A549 (cell line): ENCODE data around the gene CD164L2. TPM values are rescaled to one million over a fixed set of nuclear protein-coding genes. Genes with fewer than 3 reads are reported as not detected.

Experiments used
- ATAC-seq, 2 experiments: fragments of 200-7000 bp in 1 of 2; fragments of >200 bp in 1 of 2; cut with Nextera tagmentation in 1 of 2; cut with Tn5 transposase in 1 of 2; 3 replicates each; pipeline versions ENCODE4 v1.8.0 to v1.9.1; 2018 to 2020; ENCODE audit warnings: mild to moderate bottlenecking in 1 of 2, moderate library complexity in 1 of 2
- CTCF ChIA-PET: fragments of 300-600 bp; sonication (Branson Sonifier 250); formaldehyde crosslinking; extraction: SDS; loops from one replicate; lab custom pipeline; 2021; ENCODE audit warnings: antibody characterized with exemption, inconsistent platforms; lab: Yijun Ruan, JAX
- POLR2A ChIA-PET: fragments of 350-600 bp; formaldehyde crosslinking; extraction: SDS; loops from one replicate; lab custom pipeline; 2021; ENCODE audit warnings: antibody characterized with exemption, inconsistent platforms; lab: Yijun Ruan, JAX
- DNase-seq, 2 experiments: peaks; one replicate each; pipeline versions ENCODE4 v3.0.0 to v3.0.0-alpha.2; 2011 to 2016; ENCODE audit warnings: low read depth in 1 of 2, low spot score in 1 of 2
- FAIRE-seq: peaks from 2 replicates; lab custom pipeline; 2011; peaks lifted over from hg19 to GRCh38; lab: Jason Lieb, UNC
- H3K27ac ChIP-seq, 2 experiments: fragments of >200 bp; sonication (Bioruptor Twin); formaldehyde crosslinking; 3 replicates each; pipeline ENCODE4 v1.5.1; 2016 to 2017
- H3K4me1 ChIP-seq: fragments of >200 bp; sonication (Bioruptor Twin); formaldehyde crosslinking; 3 replicates; pipeline ENCODE4 v1.6.1; 2016
- H3K4me2 ChIP-seq: fragments of >200 bp; sonication (Bioruptor Twin); formaldehyde crosslinking; 3 replicates; pipeline ENCODE4 v1.6.1; 2016
- H3K4me3 ChIP-seq: fragments of >200 bp; sonication (Bioruptor Twin); formaldehyde crosslinking; 3 replicates; pipeline ENCODE4 v1.5.1; 2016
- H3K9me3 ChIP-seq: fragments of >200 bp; sonication (Bioruptor Twin); formaldehyde crosslinking; 3 replicates; pipeline ENCODE4 v1.6.1; 2016
- BCL3 ChIP-seq: fragments of >200 bp; sonication (Bioruptor Twin); formaldehyde crosslinking; IDR thresholded peaks from 3 replicates; pipeline ENCODE4 v1.6.1; 2016
- CEBPB ChIP-seq, 2 experiments: fragments of >200 bp in 1 of 2; sonication (Bioruptor Twin) in 1 of 2; formaldehyde crosslinking in 1 of 2; IDR thresholded peaks; 2 replicates each; pipeline ENCODE4 v1.6.1; 2012 to 2016
- CTCF ChIP-seq: fragments of >200 bp; sonication (Bioruptor Twin); formaldehyde crosslinking; IDR thresholded peaks from 3 replicates; pipeline ENCODE4 v1.5.1; 2016
- EHF ChIP-seq: fragments of 250-450 bp; sonication (Bioruptor Pico); IDR thresholded peaks from 2 replicates; pipeline ENCODE4 v1.5.0; 2020; ENCODE audit warnings: mild to moderate bottlenecking
- EP300 ChIP-seq, 2 experiments: fragments of >200 bp; sonication (Bioruptor Twin); formaldehyde crosslinking; IDR thresholded peaks; 2 replicates in 1 of 2; 3 replicates in 1 of 2; pipeline ENCODE4 v1.6.1; 2016 to 2017
- GATA3 ChIP-seq: IDR thresholded peaks from 2 replicates; pipeline ENCODE4 v1.6.1; 2012; ENCODE audit warnings: borderline replicate concordance
- HEYL ChIP-seq: fragments of 250-450 bp; sonication (Bioruptor Pico); IDR thresholded peaks from 2 replicates; pipeline ENCODE4 v1.8.0; 2021; ENCODE audit warnings: mild to moderate bottlenecking, moderate library complexity
- HOXA7 ChIP-seq: fragments of 250-450 bp; sonication (Bioruptor Pico); IDR thresholded peaks from 2 replicates; pipeline ENCODE4 v1.5.0; 2020; ENCODE audit warnings: mild to moderate bottlenecking, moderate library complexity
- HOXB13 ChIP-seq: fragments of 250-450 bp; sonication (Bioruptor Pico); IDR thresholded peaks from 2 replicates; pipeline ENCODE4 v1.5.0; 2020; ENCODE audit warnings: low read depth, mild to moderate bottlenecking, moderate library complexity
- HOXB5 ChIP-seq: fragments of 250-450 bp; sonication (Bioruptor Pico); IDR thresholded peaks from 2 replicates; pipeline ENCODE4 v1.5.0; 2020; ENCODE audit warnings: mild to moderate bottlenecking, moderate library complexity
- JUN ChIP-seq, 2 experiments: fragments of >200 bp; sonication (Bioruptor Twin); formaldehyde crosslinking; IDR thresholded peaks; 2 replicates in 1 of 2; 3 replicates in 1 of 2; pipeline ENCODE4 v1.6.1; 2016 to 2017
- KDM1A ChIP-seq: fragments of 200-600 bp; sonication (generic); IDR thresholded peaks from 2 replicates; pipeline ENCODE4 v1.6.1; 2016; ENCODE audit warnings: low read depth, mild to moderate bottlenecking
- MAFK ChIP-seq: fragments of 450-650 bp; IDR thresholded peaks from 2 replicates; pipeline ENCODE4 v1.6.1; 2014; ENCODE audit not compliant: partially characterized antibody
- MAX ChIP-seq: IDR thresholded peaks from 2 replicates; pipeline ENCODE4 v1.6.1; 2012
- NFE2L2 ChIP-seq: fragments of 150-350 bp; conservative IDR thresholded peaks from 2 replicates; pipeline ENCODE4 v1.6.1; 2014; ENCODE audit warnings: low read length
- NR3C1 ChIP-seq: fragments of >200 bp; sonication (Bioruptor Twin); formaldehyde crosslinking; IDR thresholded peaks from 3 replicates; pipeline ENCODE4 v1.6.1; 2017
- PBX3 ChIP-seq: IDR thresholded peaks from 2 replicates; pipeline ENCODE4 v1.6.1; 2012
- RAD21 ChIP-seq, 2 experiments: fragments of >200 bp in 1 of 2; sonication (Bioruptor Twin) in 1 of 2; formaldehyde crosslinking in 1 of 2; IDR thresholded peaks in 1 of 2; conservative IDR thresholded peaks in 1 of 2; 2 replicates in 1 of 2; 3 replicates in 1 of 2; pipeline ENCODE4 v1.6.1; 2012 to 2018; ENCODE audit warnings: inconsistent platforms in 1 of 2
- RARB ChIP-seq: fragments of 250-450 bp; sonication (Bioruptor Pico); IDR thresholded peaks from 2 replicates; pipeline ENCODE4 v1.8.0; 2021; ENCODE audit warnings: mild to moderate bottlenecking, moderate library complexity
- RCOR1 ChIP-seq: fragments of 150-350 bp; IDR thresholded peaks from 2 replicates; pipeline ENCODE4 v1.6.1; 2014; ENCODE audit warnings: antibody characterized with exemption, low read length, low read depth
- REST ChIP-seq: fragments of 200-600 bp; sonication (generic); IDR thresholded peaks from 2 replicates; pipeline ENCODE4 v1.6.1; 2016; ENCODE audit warnings: antibody characterized with exemption, mild to moderate bottlenecking, moderate library complexity
- SMC3 ChIP-seq: fragments of >200 bp; sonication (Bioruptor Twin); formaldehyde crosslinking; IDR thresholded peaks from 3 replicates; pipeline ENCODE4 v1.6.1; 2018; ENCODE audit warnings: inconsistent platforms
- SREBF2 ChIP-seq: fragments of 450-650 bp; IDR thresholded peaks from 2 replicates; pipeline ENCODE4 v1.6.1; 2014; ENCODE audit warnings: mild to moderate bottlenecking, moderate library complexity
- USF2 ChIP-seq: fragments of 450-650 bp; IDR thresholded peaks from 2 replicates; pipeline ENCODE4 v1.6.1; 2014; ENCODE audit warnings: antibody characterized with exemption
- ZC3H11A ChIP-seq: fragments of 450-650 bp; IDR thresholded peaks from 2 replicates; pipeline ENCODE4 v1.6.1; 2014; ENCODE audit warnings: antibody characterized with exemption, mild to moderate bottlenecking
- ZSCAN20 ChIP-seq: fragments of 250-450 bp; sonication (Bioruptor Pico); IDR thresholded peaks from 2 replicates; pipeline ENCODE4 v1.8.0; 2022; ENCODE audit warnings: mild to moderate bottlenecking, moderate library complexity
- WGBS: methylation state at CpG from one replicate; pipeline ENCODE4 v1.1.6; 2017; ENCODE audit errors: missing lambda C conversion rate; 5-methylcytosine and 5-hydroxymethylcytosine counted together
- polyA plus RNA-seq, 4 experiments: library from polyadenylated mRNA; depleted of rRNA in 3 of 4; stranded (reverse); fragments of >200 nt; fragmentation: RNase III in 1 of 4; extraction: RNeasy Plus Mini Kit Qiagen cat#74134 plus additional on column Dnase treatment in 1 of 4; gene quantifications; 2 replicates in 3 of 4; 3 replicates in 1 of 4; pipeline ENCODE4 v1.2.3, GENCODE V29; 2011 to 2017

The CD164L2 gene
- polyA plus RNA-seq, 2 of the 4 experiments (the other 2 are of a cell fraction) = not detected

GRCh38 chr1:27331426-27331825 is 51.7 kb downstream of the CD164L2 start:
- ChIA-PET CTCF (interaction anchor here (1.4 to 11.8 kb wide), 5 partner anchors 9 to 55 kb away, joined by 5 to 134 read pairs (median 29); partner anchors contain the start of genes SYTL1 and TMEM222), POLR2A (no interaction called here)
- TF ChIP-seq EP300 (IDR thresholded peaks at IDR 0.05) (no peak), NR3C1 (no peak), NFE2L2 (no peak), MAFK (no peak), PBX3 (no peak), MAX (no peak), RARB (no peak), SMC3 (no peak), RAD21 (conservative IDR thresholded peaks at IDR 0.05 in 1 of 2, IDR thresholded peaks at IDR 0.05 in 1 of 2) (no peak), ZC3H11A (no peak), EHF (CRISPR knock-in tag) (no peak), KDM1A (no peak), HOXB5 (CRISPR knock-in tag) (no peak), BCL3 (no peak), CEBPB (IDR thresholded peaks at IDR 0.05) (no peak), CTCF (no peak), HOXA7 (CRISPR knock-in tag) (no peak), GATA3 (no peak)
- Histone ChIP-seq H3K4me1 (no peaks in the 10 kb centered on the region), H3K9me3 (no peaks in the 10 kb centered on the region), H3K27ac (no peak overlapping the region), H3K4me3 (no peak overlapping the region), H3K4me2 (no peak overlapping the region)
- ATAC-seq (no peak), DNase-seq (no peak), FAIRE-seq (no peak)
- 92% methylated on average over 3 of the region's 3 CpGs for WGBS

GRCh38 chr1:27330786-27331185 is 52.3 kb downstream of the CD164L2 start:
- Histone ChIP-seq H3K4me1 (no peaks in the 10 kb centered on the region), H3K4me2 (no peak overlapping the region), H3K9me3 (no peaks in the 10 kb centered on the region), H3K27ac (no peak overlapping the region), H3K4me3 (no peak overlapping the region)
- ChIA-PET CTCF (interaction anchor here (0.8 to 11.8 kb wide), 2 partner anchors 23 to 276 kb away, joined by 4 to 134 read pairs; no protein-coding TSS in a partner anchor), POLR2A (no interaction called here)
- no peak for ATAC-seq
- 87% methylated on average over 3 of the region's 8 CpGs for WGBS
- FAIRE-seq = no peak
- no peak for DNase-seq
- TF ChIP-seq REST (no peak), BCL3 (no peak), HOXB13 (CRISPR knock-in tag) (no peak), USF2 (no peak), JUN (IDR thresholded peaks at IDR 0.05) (no peak), CEBPB (IDR thresholded peaks at IDR 0.05) (no peak), MAX (no peak), RCOR1 (no peak), HEYL (no peak), EHF (CRISPR knock-in tag) (no peak), SREBF2 (no peak), ZSCAN20 (CRISPR knock-in tag) (no peak), CTCF (no peak)
